RWPE1 (cell line): ENCODE data around the gene FEV.

Experiments
- CTCF ChIA-PET: fragments of 350-600 bp; sonication (Branson Sonifier 250); formaldehyde crosslinking; extraction: SDS; loops from one replicate; lab custom pipeline; 2021; lab: Yijun Ruan, JAX
- POLR2A ChIA-PET: fragments of 400-600 bp; formaldehyde crosslinking; extraction: SDS; loops from one replicate; lab custom pipeline; 2020; ENCODE audit warnings: antibody characterized with exemption; ENCODE audit not compliant: low non-redundant PET; lab: Yijun Ruan, JAX
- DNase-seq: peaks from one replicate; pipeline ENCODE4 v3.0.0; 2012; ENCODE audit warnings: low spot score
- H3K27ac ChIP-seq: fragments of 450-650 bp; 2 replicates; pipeline ENCODE4 v1.5.1; 2017
- TF ChIP-seq, protein P1 (sequence below): fragments of 450-650 bp; conservative IDR thresholded peaks from 2 replicates; pipeline ENCODE4 v1.5.1; 2017; ENCODE audit warnings: low read depth, mild to moderate bottlenecking

The FEV gene

DNA sequence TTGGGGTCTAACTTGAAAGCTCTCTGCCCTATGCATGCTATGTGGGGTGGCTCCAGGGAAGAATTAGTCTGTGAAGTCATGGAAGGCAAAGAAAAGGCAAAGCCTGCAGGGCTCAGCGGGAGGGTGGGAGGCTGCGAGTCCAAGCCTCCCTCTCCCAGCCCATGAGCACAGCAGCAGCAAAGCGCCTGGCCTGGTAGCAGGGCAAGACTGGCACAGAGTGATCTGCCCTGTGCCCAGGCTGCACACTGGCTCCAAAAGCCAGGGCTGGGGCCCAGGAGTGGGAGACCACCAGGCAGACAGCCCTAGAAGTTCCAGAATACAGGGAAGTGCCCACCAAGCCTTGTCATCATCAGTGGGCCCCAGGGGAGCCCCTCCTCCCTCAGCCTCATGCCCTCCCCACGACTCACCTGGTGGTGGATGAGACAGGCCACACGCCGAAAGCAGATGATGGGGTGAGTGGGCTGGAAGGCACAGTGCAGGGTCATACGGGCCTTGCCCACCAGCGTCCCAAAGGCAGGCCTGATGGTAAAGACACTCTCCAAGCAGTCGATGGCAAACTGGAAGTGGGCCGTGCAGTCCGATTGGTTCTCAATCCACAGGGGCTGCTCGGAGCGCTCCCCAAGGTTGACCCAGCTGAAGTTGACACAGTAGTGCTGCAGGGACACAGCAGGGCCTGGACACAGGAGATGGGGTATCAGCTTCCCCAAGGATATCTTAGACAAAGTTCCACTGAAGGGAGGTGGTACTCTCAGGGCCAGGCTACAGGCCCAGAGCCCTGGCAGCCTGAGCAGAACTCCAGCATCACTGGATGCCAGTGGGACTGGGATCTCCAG, 44.2 kb upstream of the FEV start:
- TF ChIP-seq, protein P1, sequence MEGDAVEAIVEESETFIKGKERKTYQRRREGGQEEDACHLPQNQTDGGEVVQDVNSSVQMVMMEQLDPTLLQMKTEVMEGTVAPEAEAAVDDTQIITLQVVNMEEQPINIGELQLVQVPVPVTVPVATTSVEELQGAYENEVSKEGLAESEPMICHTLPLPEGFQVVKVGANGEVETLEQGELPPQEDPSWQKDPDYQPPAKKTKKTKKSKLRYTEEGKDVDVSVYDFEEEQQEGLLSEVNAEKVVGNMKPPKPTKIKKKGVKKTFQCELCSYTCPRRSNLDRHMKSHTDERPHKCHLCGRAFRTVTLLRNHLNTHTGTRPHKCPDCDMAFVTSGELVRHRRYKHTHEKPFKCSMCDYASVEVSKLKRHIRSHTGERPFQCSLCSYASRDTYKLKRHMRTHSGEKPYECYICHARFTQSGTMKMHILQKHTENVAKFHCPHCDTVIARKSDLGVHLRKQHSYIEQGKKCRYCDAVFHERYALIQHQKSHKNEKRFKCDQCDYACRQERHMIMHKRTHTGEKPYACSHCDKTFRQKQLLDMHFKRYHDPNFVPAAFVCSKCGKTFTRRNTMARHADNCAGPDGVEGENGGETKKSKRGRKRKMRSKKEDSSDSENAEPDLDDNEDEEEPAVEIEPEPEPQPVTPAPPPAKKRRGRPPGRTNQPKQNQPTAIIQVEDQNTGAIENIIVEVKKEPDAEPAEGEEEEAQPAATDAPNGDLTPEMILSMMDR: no peak
- ChIA-PET CTCF (interaction anchor here (0.5 to 2.7 kb wide), 44 partner anchors 8 to 339 kb away, joined by 3 to 34 read pairs (median 4); partner anchors contain the start of genes CNPPD1, GLB1L, NHEJ1 and PTPRN), POLR2A (no interaction called here)
- DNase-seq: no peak
- no peak overlapping the region for H3K27ac ChIP-seq

DNA sequence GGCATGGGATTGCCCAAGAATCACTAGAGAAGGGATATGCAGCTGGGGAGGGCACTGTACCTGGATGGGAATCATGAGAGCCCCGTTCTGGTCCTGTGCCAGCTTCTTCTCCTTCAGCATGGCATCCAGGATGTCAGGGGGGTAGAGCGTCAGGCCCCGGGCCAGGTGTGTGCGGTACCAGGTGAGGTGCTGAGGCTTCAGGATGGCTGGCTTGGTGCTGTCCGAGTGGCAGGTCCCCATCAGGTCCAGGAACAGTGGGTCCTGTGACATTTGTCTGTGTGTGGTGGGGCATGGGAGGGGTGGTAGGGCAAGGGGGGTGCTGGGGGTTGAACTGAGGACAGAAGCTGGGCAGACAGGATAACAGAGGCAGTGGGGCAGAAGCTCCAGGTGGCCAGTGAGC, 43.2 kb upstream of the FEV start:
- DNase-seq: no peak
- CTCF ChIA-PET: interaction anchor here (1.1 to 2.7 kb wide), 4 partner anchors 32 to 92 kb away, joined by 5 to 34 read pairs (median 6); no protein-coding TSS in a partner anchor
- H3K27ac ChIP-seq: no peak overlapping the region
- POLR2A ChIA-PET: no interaction called here
- TF ChIP-seq, protein P1: no peak

DNA sequence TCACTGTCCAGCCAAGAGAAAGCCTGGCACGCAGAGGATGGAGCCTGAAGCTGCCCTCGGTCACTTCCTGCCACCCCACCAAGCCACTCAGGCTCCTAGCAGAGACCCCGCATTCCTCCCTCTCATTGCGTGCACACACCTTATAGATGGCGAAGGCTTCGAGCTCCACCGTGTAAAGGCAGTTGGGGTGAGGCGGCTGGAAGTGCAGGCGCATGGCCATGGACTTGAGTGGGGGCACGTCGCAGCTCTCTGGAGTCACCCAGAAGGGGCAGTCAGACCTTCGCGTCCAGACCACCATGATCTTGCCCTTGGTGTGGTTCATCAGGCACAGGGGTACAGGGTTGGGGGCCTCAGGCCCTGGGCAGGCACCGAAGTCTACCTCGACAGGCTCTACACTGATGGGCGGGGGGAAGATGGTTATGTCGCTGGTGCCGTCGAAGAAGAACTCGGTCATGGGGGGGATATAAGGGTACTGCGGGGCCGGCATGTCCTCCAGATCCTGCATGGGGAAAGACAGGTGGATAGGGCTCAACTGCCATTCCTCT, 42.6 kb upstream of the FEV start:
- TF ChIP-seq, protein P1: no peak
- POLR2A ChIA-PET: no interaction called here
- no peak overlapping the region for H3K27ac ChIP-seq
- CTCF ChIA-PET: interaction anchor here (0.6 to 1.3 kb wide), 6 partner anchors 25 to 330 kb away, joined by 3 to 5 read pairs (median 3); no protein-coding TSS in a partner anchor
- no peak for DNase-seq

DNA sequence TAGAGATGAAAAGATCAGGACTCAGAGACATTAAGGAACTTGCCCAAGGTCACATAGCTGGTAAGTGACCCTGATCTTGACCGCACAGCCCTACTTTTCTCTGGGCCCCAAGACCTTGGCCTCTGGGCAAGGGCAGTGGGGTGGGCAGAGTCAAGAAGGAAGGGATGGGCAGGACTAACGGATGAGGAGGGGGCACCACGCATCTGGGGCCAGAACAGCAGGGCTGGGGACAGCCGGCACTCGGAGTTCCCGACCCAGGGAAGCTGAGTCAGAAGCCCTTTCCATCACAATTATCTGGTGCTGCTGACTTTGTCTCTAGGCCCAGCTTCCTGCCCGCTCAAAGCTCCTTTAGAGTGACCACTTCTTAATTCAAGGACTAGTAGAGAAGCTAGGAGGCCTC, 42.0 kb upstream of the FEV start:
- TF ChIP-seq, protein P1: no peak
- ChIA-PET POLR2A (no interaction called here), CTCF (interaction anchor here (0.5 to 1.3 kb wide), 5 partner anchors 15 to 168 kb away, joined by 3 to 5 read pairs (median 3); no protein-coding TSS in a partner anchor)
- no peak for DNase-seq
- H3K27ac ChIP-seq: no peak overlapping the region

DNA sequence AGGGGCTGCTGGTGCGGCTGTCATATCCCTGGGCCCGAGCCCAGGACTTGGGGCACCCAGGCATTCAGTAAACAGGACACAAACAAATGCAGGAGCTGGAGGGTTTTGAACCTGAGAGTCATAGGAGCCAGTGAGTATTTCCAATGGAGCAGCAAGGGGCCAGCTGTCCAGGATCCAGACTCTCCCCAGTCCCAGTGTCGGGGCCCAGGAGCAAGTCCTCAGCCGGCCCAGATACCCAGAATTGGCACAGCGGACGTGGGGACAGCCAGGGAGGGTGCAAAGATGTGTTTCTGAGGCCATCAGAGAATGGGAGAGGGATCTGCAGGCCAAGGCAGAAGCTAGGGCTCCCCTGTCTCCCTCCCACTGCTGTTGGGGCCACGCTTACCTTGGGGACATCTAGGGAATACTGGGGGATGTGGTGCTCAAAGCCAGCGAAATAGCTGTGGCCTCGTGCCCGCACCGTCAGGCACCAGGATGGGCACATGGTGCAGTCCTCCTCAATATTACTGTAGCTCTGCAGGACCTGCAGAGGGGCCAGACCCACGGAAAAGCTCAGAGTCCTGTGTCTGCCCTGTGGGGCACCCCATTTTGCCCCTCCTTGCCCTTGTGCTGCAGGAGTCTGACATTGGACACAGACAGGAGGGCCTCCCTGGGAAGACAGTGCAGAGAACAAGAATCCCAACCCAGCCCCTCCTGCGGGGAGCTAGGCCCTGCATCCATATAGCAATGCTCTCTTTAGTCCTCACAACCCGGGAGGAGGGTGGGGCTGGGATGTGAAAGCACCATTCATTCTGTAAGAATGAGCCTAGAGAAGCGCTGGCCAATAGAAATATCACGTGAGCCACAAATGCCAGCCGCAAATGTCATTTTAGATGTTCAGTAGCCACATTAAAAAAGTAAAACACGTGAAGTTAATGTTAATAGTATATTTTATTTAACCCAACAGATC, 40.9 kb upstream of the FEV start:
- ChIA-PET CTCF (interaction anchor here (0.6 to 1.1 kb wide), 3 partner anchors 24 to 132 kb away, joined by 3 read pairs; no protein-coding TSS in a partner anchor), POLR2A (no interaction called here)
- TF ChIP-seq, protein P1: no peak
- no peak for DNase-seq
- H3K27ac ChIP-seq: no peak overlapping the region
